Parathyroid adenoma (tissue), 2 donors: ENCODE results near the gene SLC16A1.
"Not testable (repeated sequence)": the region's sequence is repeated elsewhere in the genome, so short reads cannot be mapped to it uniquely, and the experiment has no call there.

Experiments
- H2AFZ ChIP-seq: fragments of 300-600 bp; sonication (generic); one replicate; pipeline ENCODE4 v1.7.0; 2017; ENCODE audit warnings: antibody characterized with exemption, mild to moderate bottlenecking
- H3K27ac ChIP-seq: fragments of 300-600 bp; sonication (generic); one replicate; pipeline ENCODE4 v1.7.0; 2017
- H3K27me3 ChIP-seq: fragments of 300-600 bp; sonication (generic); one replicate; pipeline ENCODE4 v1.7.0; 2017; ENCODE audit warnings: low read length; ENCODE audit not compliant: control insufficient read depth, insufficient read depth
- H3K36me3 ChIP-seq: fragments of 300-600 bp; sonication (generic); one replicate; pipeline ENCODE4 v1.7.0; 2017; ENCODE audit warnings: low read length; ENCODE audit not compliant: control insufficient read depth, insufficient read depth
- H3K4me1 ChIP-seq: fragments of 300-600 bp; sonication (generic); one replicate; pipeline ENCODE4 v1.7.0; 2017; ENCODE audit warnings: control low read depth
- H3K4me2 ChIP-seq: fragments of 300-600 bp; sonication (generic); one replicate; pipeline ENCODE4 v1.7.0; 2017; ENCODE audit warnings: low read length
- H3K4me3 ChIP-seq: fragments of 300-600 bp; sonication (generic); one replicate; pipeline ENCODE4 v1.7.0; 2017; ENCODE audit warnings: low read depth, low read length
- H3K79me2 ChIP-seq: fragments of 300-600 bp; sonication (generic); one replicate; pipeline ENCODE4 v1.7.0; 2017; ENCODE audit warnings: control low read depth
- H3K9ac ChIP-seq: fragments of 300-600 bp; sonication (generic); one replicate; pipeline ENCODE4 v1.7.0; 2017; ENCODE audit warnings: mild to moderate bottlenecking
- H3K9me3 ChIP-seq: fragments of 300-600 bp; sonication (generic); one replicate; pipeline ENCODE4 v1.7.0; 2017; ENCODE audit warnings: low read length; ENCODE audit not compliant: control insufficient read depth
- TF ChIP-seq, protein P1 (sequence below): fragments of 300-600 bp; sonication (generic); IDR thresholded peaks from one replicate; pipeline ENCODE4 v1.7.0; 2017; ENCODE audit warnings: antibody characterized with exemption, mild to moderate bottlenecking
- donor health status: primary hyperparathyroidism.

Gene SLC16A1

DNA sequence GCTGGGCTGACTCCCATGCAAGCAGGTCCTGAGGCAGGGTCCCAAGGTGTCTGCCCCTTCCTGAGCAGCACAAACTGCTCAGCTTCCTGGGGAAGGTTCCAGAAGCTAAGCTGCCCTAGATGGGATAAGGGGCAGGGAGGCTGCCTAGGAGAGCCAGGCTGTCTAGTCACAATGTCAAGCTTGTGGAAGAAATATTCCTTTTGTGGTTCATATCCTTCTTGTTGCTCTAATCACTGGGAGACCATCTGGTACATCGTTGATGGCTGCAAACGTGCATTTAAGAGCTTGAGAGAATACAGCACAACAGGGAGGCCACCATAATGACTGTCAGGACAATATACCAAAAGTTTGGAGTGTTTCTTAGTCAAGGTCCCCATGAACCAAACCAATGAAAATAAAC is 67.4 kb downstream of the SLC16A1 start:
- TF ChIP-seq, protein P1, sequence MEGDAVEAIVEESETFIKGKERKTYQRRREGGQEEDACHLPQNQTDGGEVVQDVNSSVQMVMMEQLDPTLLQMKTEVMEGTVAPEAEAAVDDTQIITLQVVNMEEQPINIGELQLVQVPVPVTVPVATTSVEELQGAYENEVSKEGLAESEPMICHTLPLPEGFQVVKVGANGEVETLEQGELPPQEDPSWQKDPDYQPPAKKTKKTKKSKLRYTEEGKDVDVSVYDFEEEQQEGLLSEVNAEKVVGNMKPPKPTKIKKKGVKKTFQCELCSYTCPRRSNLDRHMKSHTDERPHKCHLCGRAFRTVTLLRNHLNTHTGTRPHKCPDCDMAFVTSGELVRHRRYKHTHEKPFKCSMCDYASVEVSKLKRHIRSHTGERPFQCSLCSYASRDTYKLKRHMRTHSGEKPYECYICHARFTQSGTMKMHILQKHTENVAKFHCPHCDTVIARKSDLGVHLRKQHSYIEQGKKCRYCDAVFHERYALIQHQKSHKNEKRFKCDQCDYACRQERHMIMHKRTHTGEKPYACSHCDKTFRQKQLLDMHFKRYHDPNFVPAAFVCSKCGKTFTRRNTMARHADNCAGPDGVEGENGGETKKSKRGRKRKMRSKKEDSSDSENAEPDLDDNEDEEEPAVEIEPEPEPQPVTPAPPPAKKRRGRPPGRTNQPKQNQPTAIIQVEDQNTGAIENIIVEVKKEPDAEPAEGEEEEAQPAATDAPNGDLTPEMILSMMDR = no peak
- Histone ChIP-seq H3K9me3 (no peaks in the 10 kb centered on the region), H3K79me2 (no peaks in the 10 kb centered on the region), H3K36me3 (no peaks in the 10 kb centered on the region), H3K4me3 (no peak overlapping the region), H3K4me2 (no peak overlapping the region), H3K4me1 (no peaks in the 10 kb centered on the region), H3K27me3 (no peaks in the 10 kb centered on the region), H2AFZ (no peak overlapping the region), H3K27ac (no peak overlapping the region), H3K9ac (no peak overlapping the region)

- TF ChIP-seq, protein P1 = no peak
- Histone ChIP-seq H3K36me3 (no peaks in the 10 kb centered on the region), H3K27me3 (no peaks in the 10 kb centered on the region), H3K4me2 (no peak overlapping the region), H3K4me1 (no peaks in the 10 kb centered on the region), H3K79me2 (no peaks in the 10 kb centered on the region), H3K27ac (no peak overlapping the region), H3K9ac (no peak overlapping the region), H3K4me3 (no peak overlapping the region), H2AFZ (no peak overlapping the region), H3K9me3 (no peaks in the 10 kb centered on the region)
Observed at GRCh38 chr1:112887599-112888283, 68.3 kb downstream of the SLC16A1 start.

DNA sequence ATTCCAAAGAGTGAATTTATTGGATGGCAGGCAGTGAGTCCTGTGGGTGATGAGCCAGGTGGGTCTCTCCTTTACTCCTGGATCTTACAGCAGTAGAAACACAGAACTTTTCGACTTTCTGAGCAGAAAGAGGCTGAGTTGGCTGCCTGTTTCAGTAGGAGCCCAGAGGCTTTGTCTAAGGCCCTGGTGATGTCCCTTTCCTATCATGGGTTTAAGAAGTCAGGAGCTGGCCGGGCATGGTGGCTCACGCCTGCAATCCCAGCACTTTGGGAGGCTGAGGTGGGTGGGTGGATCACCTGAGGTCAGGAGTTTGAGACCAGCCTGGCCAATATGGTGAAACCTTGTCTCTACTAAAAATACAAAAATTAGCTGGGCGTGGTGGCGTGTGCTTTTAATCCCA is 71.0 kb downstream of the SLC16A1 start:
- H3K9me3 ChIP-seq, H3K4me3 ChIP-seq, H3K27me3 ChIP-seq, H3K4me2 ChIP-seq, H3K27ac ChIP-seq, H3K36me3 ChIP-seq, H2AFZ ChIP-seq, H3K79me2 ChIP-seq, H3K9ac ChIP-seq, H3K4me1 ChIP-seq: not testable (repeated sequence)

GRCh38 chr1:112882271-112882744 is 73.7 kb downstream of the SLC16A1 start:
- H3K9ac ChIP-seq = no peak overlapping the region
- H3K27me3 ChIP-seq = no peaks in the 10 kb centered on the region
- H3K4me2 ChIP-seq = no peak overlapping the region
- no peak overlapping the region for H2AFZ ChIP-seq
- TF ChIP-seq, protein P1 = no peak
- H3K27ac ChIP-seq = no peak overlapping the region
- no peaks in the 10 kb centered on the region for H3K36me3 ChIP-seq
- H3K79me2 ChIP-seq = no peaks in the 10 kb centered on the region
- no peaks in the 10 kb centered on the region for H3K4me1 ChIP-seq
- no peak overlapping the region for H3K4me3 ChIP-seq
- H3K9me3 ChIP-seq = no peaks in the 10 kb centered on the region

- no peak overlapping the region for H3K27ac ChIP-seq
- no peaks in the 10 kb centered on the region for H3K36me3 ChIP-seq
- TF ChIP-seq, protein P1 = no peak
- no peaks in the 10 kb centered on the region for H3K9me3 ChIP-seq
- no peak overlapping the region for H2AFZ ChIP-seq
- H3K9ac ChIP-seq = no peak overlapping the region
- no peaks in the 10 kb centered on the region for H3K4me1 ChIP-seq
- no peaks in the 10 kb centered on the region for H3K27me3 ChIP-seq
- H3K4me2 ChIP-seq = no peak overlapping the region
- H3K4me3 ChIP-seq = no peak overlapping the region
- no peaks in the 10 kb centered on the region for H3K79me2 ChIP-seq
Observed at GRCh38 chr1:112881742-112882127, 74.3 kb downstream of the SLC16A1 start.
